ENCODE results near the gene LMO3.
"Not testable (repeated sequence)": the region's sequence is repeated elsewhere in the genome, so short reads cannot be mapped to it uniquely, and the experiment has no call there.

The LMO3 gene

DNA sequence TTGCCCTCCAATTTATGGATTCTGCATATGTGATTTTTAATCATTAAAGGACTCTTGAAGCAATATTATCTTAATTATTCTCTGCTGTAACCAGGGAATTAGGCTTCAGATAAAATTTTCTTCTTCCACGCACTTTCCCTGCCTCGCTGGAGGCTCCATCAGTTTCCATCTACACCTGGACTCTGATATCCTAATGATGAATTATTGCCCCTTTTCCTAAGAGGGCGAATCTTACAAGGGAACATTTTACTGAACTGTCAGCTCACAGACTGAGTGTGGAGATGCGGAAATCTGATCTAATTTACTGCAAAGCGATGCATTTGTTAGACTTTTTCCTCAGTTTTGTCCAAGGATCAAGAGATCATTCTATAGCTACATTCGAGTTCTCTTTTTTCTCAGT, 43.0 kb downstream of the LMO3 start:
- H3K4me1 Mint-ChIP-seq: no peaks in the 10 kb centered on the region
- no peak for ATAC-seq (replicated peaks; ENCODE audit: extremely low read depth, poor library complexity, severe bottlenecking)
- H3K27ac Mint-ChIP-seq (ENCODE audit: low read depth): no peak overlapping the region
- no peaks in the 10 kb centered on the region for H3K36me3 Mint-ChIP-seq (ENCODE audit: insufficient read depth)
- no peak overlapping the region for H3K4me3 Mint-ChIP-seq
- no peak for DNase-seq (ENCODE audit: low spot score in 2 of 2)
- H3K9me3 Mint-ChIP-seq: peaks cover 12% of the 10 kb centered on the region
- H3K27me3 Mint-ChIP-seq: no peaks in the 10 kb centered on the region

DNA sequence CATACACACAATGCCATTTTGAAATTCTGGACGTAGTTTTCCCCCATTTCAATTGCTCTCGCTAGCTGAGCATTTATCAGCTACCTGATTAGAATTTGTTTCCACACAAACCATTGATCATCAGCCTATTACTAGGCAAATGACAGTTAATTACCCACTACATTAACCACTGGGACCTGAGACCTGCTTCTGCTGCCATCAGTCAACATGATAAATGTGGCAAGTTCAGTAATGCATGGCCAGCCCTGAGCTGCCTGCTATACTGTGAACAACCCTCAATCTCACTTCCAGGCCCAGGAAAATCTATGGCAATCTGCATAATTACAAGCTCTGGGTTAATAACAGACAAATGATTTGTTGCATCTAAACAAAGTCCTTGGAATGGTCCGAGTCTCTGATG, 43.5 kb downstream of the LMO3 start:
- DNase-seq (ENCODE audit: low spot score in 2 of 2) (no peak), ATAC-seq (replicated peaks; ENCODE audit: extremely low read depth, poor library complexity, severe bottlenecking) (no peak)
- Mint-ChIP-seq H3K27ac (ENCODE audit: low read depth) (no peak overlapping the region), H3K9me3 (peaks cover 11% of the 10 kb centered on the region), H3K36me3 (ENCODE audit: insufficient read depth) (no peaks in the 10 kb centered on the region), H3K4me1 (no peaks in the 10 kb centered on the region), H3K4me3 (no peak overlapping the region), H3K27me3 (no peaks in the 10 kb centered on the region)

DNA sequence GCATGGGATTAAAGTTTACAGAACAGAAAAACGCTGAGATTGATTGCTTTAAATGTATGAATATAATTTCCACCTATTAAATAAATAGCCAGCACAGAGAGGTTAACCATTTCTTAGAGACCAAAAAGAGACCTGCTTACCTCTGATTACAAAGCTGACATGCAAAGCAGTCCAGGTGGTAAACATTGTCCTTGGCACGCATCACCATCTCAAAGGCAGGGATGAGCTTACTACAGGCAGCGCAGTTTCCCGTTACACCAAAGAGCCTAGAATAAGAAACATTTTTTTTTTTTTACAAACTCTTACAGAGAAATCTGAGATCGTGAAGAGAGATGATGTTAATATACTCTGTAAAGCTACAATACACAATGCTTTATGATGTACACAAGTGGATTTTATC, 45.7 kb downstream of the LMO3 start:
- ATAC-seq (replicated peaks; ENCODE audit: extremely low read depth, poor library complexity, severe bottlenecking): no peak
- no peak overlapping the region for H3K4me3 Mint-ChIP-seq
- H3K36me3 Mint-ChIP-seq (ENCODE audit: insufficient read depth): no peaks in the 10 kb centered on the region

DNA sequence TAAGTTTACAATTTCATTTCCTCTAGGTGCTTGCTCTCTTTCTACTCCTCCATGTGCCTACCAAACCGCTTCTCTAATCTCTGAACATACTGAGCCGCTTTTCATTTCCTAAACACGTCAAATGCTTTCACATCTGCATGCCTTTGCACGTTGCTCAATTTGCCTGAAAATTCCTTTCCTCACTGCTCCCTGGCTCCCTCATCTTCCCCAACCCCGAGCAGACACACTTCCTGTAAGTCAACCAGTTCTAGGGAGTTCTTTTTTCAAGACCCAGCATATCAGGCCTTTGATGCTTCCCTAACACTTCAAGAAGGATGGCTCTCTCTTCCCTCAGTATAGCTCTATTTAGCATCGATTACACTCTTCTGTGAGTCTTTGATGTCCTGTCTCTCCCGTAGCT, 50.3 kb downstream of the LMO3 start:
- Mint-ChIP-seq H3K36me3 (ENCODE audit: insufficient read depth) (no peaks in the 10 kb centered on the region), H3K27ac (ENCODE audit: low read depth) (no peak overlapping the region)
- no peak for ATAC-seq (replicated peaks; ENCODE audit: extremely low read depth, poor library complexity, severe bottlenecking)

More for the DNA sequence above, 45.7 kb downstream of the LMO3 start:
- H3K27ac Mint-ChIP-seq (ENCODE audit: low read depth): no peak overlapping the region
- no peak for DNase-seq (ENCODE audit: low spot score in 2 of 2)
- H3K9me3 Mint-ChIP-seq: peaks cover 7% of the 10 kb centered on the region
- H3K27me3 Mint-ChIP-seq: no peaks in the 10 kb centered on the region
- no peaks in the 10 kb centered on the region for H3K4me1 Mint-ChIP-seq

DNA sequence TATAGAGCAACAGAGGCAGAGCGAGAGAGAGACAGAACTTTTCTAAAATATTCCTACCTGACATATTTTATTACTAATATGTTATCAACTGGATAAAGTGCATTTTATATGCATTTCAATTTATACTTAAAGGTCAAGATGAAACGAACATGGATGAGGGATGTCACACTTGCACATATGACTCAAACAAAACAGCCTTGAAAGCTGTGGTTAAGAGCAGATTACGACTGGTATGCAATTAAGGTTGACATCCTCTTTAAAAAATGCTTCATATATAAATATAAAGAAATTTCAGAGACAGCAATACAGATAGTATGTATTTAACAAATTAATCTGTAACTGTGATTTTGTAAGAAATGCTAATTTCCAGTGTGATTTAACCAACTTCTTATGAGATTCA, 52.5 kb downstream of the LMO3 start:
- peaks cover 11% of the 10 kb centered on the region for H3K9me3 Mint-ChIP-seq
- no peaks in the 10 kb centered on the region for H3K4me1 Mint-ChIP-seq
- H3K36me3 Mint-ChIP-seq (ENCODE audit: insufficient read depth): no peaks in the 10 kb centered on the region
- no peak overlapping the region for H3K4me3 Mint-ChIP-seq
- DNase-seq (ENCODE audit: low spot score in 2 of 2): no peak
- no peaks in the 10 kb centered on the region for H3K27me3 Mint-ChIP-seq
- H3K27ac Mint-ChIP-seq (ENCODE audit: low read depth): no peak overlapping the region
- ATAC-seq (replicated peaks; ENCODE audit: extremely low read depth, poor library complexity, severe bottlenecking): no peak

More for the DNA sequence above, 50.3 kb downstream of the LMO3 start:
- Mint-ChIP-seq H3K4me3 (no peak overlapping the region), H3K9me3 (peaks cover 7% of the 10 kb centered on the region), H3K4me1 (no peaks in the 10 kb centered on the region), H3K27me3 (no peaks in the 10 kb centered on the region)
- no peak for DNase-seq (ENCODE audit: low spot score in 2 of 2)

DNA sequence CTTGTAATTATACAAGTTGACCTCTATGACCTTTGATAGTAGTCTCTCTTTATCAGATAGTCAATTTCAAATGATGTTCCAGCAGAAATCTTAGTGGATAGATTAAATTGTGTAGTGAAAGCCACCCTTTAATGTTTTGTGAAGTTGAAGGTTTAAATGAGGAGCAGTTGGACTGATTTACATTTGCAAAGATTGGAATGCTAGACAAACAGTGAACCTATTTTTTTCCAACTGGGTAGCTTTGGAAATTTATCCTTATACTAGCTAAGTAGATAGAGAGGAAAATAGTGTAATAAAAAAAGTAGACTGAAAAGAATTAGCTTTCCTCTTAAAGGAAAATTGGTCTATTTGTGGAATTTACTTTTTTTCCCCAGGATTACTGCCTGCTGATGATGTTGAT, 53.7 kb downstream of the LMO3 start:
- no peaks in the 10 kb centered on the region for H3K4me1 Mint-ChIP-seq
- no peaks in the 10 kb centered on the region for H3K27me3 Mint-ChIP-seq
- DNase-seq (ENCODE audit: low spot score in 2 of 2) (no peak), ATAC-seq (replicated peaks; ENCODE audit: extremely low read depth, poor library complexity, severe bottlenecking) (no peak)
- H3K9me3 Mint-ChIP-seq: peaks cover 11% of the 10 kb centered on the region
- no peak overlapping the region for H3K4me3 Mint-ChIP-seq
- no peaks in the 10 kb centered on the region for H3K36me3 Mint-ChIP-seq (ENCODE audit: insufficient read depth)
- H3K27ac Mint-ChIP-seq (ENCODE audit: low read depth): no peak overlapping the region

DNA sequence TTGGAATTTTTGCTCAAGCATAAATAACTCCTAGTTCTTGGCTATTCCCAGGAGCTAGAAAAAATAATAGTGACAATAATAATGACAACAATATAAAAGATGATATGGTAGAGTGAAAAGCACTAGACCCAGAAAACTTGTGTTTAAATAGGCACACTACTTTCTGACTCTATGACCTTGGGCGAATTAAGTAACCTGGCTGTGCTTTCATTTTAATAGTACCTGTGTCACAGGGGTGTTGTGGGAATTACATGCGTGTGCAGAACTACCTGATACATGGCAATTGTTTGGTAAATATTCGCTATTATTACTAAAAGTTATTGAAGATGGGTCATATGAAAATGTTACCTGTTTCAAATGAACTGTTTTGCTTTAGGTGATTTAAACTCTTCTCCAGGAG, 60.1 kb downstream of the LMO3 start:
- DNase-seq (ENCODE audit: low spot score in 2 of 2): no peak
- Mint-ChIP-seq H3K4me1 (no peaks in the 10 kb centered on the region), H3K27me3 (no peaks in the 10 kb centered on the region), H3K4me3 (no peak overlapping the region), H3K9me3 (peaks cover 4% of the 10 kb centered on the region), H3K27ac (ENCODE audit: low read depth) (no peak overlapping the region), H3K36me3 (ENCODE audit: insufficient read depth) (no peaks in the 10 kb centered on the region)
- ATAC-seq (replicated peaks; ENCODE audit: extremely low read depth, poor library complexity, severe bottlenecking): no peak

DNA sequence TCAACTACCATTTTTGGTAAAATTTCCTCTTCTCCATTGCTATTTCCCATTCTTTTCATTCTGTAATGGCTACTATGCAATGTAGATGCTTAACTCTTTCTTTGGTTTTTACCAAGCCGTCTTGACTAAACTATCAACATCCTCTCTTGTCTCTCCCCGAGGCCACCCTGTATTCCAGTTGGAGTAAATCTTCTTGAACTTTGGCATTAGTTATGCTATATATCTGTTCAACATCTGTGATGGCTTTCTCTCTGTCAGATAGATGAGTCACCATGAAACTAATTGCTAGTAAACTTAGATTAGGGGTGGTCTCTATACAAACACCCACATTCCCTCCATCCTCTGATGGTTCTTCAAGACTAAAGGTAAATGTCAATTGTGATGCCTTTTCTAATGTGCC, 63.4 kb downstream of the LMO3 start:
- Mint-ChIP-seq H3K4me1 (no peaks in the 10 kb centered on the region), H3K4me3 (no peak overlapping the region), H3K27ac (ENCODE audit: low read depth) (no peak overlapping the region), H3K9me3 (peaks cover 16% of the 10 kb centered on the region), H3K27me3 (no peaks in the 10 kb centered on the region), H3K36me3 (ENCODE audit: insufficient read depth) (peaks cover 3% of the 10 kb centered on the region)
- no peak for ATAC-seq (replicated peaks; ENCODE audit: extremely low read depth, poor library complexity, severe bottlenecking)
- DNase-seq (ENCODE audit: low spot score in 2 of 2): no peak

DNA sequence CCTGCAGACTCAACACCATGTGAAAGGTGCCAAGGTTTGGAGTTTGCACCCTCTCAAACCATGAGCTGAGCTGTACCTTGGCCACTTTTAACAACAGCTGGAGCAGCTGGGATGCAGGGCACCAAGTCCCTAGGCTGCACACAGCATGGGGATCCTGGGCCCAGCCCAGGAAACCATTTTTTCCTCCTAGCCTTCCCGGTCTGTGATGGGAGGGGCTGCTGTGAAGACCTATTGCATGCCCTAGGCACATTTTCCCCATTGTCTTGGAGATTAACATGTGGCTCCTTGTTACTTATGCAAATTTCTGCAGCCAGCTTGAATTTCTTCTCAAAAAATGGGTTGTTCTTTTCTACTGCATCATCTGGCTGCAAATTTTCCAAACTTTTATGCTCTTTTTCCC, 68.3 kb downstream of the LMO3 start:
- not testable (repeated sequence) for H3K27ac Mint-ChIP-seq (ENCODE audit: low read depth); DNase-seq (ENCODE audit: low spot score in 2 of 2)

DNA sequence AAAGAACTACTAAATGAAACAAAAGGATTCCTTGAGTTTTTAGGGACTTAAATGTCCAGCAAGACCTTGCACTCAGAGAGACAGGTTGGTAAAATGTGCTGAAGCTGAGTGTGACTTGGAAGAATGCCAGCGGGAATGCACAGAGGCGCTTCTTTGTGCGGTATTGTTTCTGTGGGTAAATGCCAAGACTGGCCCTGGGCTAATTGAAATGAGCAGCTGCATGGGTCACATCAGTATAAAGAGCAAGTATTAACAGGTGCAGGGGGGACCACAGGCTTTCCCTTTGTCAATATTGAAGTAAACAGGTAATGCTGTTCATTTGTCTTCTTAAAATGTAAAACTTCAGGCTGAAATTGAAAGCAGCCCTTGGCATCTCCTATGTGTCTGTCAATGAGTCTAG, 74.3 kb downstream of the LMO3 start:
- H3K9me3 Mint-ChIP-seq: peaks cover 11% of the 10 kb centered on the region
- H3K4me3 Mint-ChIP-seq: no peak overlapping the region
- no peak for ATAC-seq (replicated peaks; ENCODE audit: extremely low read depth, poor library complexity, severe bottlenecking)
- H3K4me1 Mint-ChIP-seq: no peaks in the 10 kb centered on the region
- no peaks in the 10 kb centered on the region for H3K36me3 Mint-ChIP-seq (ENCODE audit: insufficient read depth)
- H3K27ac Mint-ChIP-seq (ENCODE audit: low read depth): no peak overlapping the region
- no peak for DNase-seq (ENCODE audit: low spot score in 2 of 2)
- no peaks in the 10 kb centered on the region for H3K27me3 Mint-ChIP-seq

More for the DNA sequence above, 68.3 kb downstream of the LMO3 start:
- not testable (repeated sequence) for H3K4me1 Mint-ChIP-seq; H3K27me3 Mint-ChIP-seq; H3K36me3 Mint-ChIP-seq (ENCODE audit: insufficient read depth); ATAC-seq (replicated peaks; ENCODE audit: extremely low read depth, poor library complexity, severe bottlenecking); H3K4me3 Mint-ChIP-seq
- H3K9me3 Mint-ChIP-seq: peaks cover 27% of the 10 kb centered on the region

DNA sequence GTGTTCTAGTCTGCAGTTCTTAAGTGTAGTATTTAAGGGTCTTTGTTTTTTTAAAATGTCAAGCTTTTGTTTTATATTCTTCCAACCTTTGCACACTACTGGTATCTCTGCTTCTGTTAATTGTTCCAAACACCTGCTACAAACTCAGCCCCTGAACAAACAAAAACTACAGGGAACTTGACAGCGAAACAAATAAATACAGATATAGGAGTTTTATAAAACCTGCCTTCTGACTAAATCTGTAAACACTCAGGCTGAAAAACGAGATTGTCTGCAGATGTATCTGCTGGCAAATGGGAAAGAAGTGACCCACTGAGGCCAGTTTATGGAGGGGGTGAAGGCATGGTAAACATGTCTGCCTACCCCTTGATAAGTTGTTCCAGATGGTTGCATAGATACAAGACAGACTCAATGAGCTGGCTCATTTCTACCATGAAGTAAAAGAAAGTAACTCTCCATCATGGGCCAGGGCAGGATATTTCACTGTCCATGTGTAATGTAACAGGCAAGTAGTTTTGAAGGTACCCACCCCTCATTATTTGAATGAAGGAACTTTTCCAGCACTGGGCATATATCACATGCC, 75.6 kb downstream of the LMO3 start:
- Mint-ChIP-seq H3K27ac (ENCODE audit: low read depth) (no peak overlapping the region), H3K27me3 (no peaks in the 10 kb centered on the region), H3K36me3 (ENCODE audit: insufficient read depth) (no peaks in the 10 kb centered on the region), H3K4me3 (no peak overlapping the region), H3K4me1 (no peaks in the 10 kb centered on the region), H3K9me3 (peaks cover 6% of the 10 kb centered on the region)
- DNase-seq (ENCODE audit: low spot score in 2 of 2) (no peak), ATAC-seq (replicated peaks; ENCODE audit: extremely low read depth, poor library complexity, severe bottlenecking) (no peak)

DNA sequence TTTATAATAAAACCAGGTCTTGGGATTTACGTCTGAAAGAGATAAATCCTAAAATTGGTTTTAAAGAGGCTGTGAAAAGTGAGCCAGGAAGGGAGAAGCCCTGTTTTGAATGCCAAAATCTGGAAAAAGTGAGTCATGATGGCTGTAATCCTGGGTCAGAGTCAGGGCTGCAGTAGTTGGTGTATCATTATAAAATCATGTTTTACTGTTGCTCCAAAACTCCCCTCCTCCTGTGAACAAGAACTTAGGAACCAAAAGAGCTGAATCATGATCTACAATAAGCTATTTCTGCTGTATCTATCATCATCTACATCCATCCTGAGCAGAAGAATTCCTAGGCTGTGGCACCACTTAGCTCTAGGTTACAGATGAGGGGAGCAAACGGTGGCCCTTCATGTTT, 79.3 kb downstream of the LMO3 start:
- H3K36me3 Mint-ChIP-seq (ENCODE audit: insufficient read depth): no peaks in the 10 kb centered on the region
- no peak overlapping the region for H3K4me3 Mint-ChIP-seq
- no peak for ATAC-seq (replicated peaks; ENCODE audit: extremely low read depth, poor library complexity, severe bottlenecking)
- peaks cover 10% of the 10 kb centered on the region for H3K9me3 Mint-ChIP-seq
- no peak overlapping the region for H3K27ac Mint-ChIP-seq (ENCODE audit: low read depth)
- DNase-seq (ENCODE audit: low spot score in 2 of 2): no peak
- H3K4me1 Mint-ChIP-seq: no peaks in the 10 kb centered on the region
- no peaks in the 10 kb centered on the region for H3K27me3 Mint-ChIP-seq

DNA sequence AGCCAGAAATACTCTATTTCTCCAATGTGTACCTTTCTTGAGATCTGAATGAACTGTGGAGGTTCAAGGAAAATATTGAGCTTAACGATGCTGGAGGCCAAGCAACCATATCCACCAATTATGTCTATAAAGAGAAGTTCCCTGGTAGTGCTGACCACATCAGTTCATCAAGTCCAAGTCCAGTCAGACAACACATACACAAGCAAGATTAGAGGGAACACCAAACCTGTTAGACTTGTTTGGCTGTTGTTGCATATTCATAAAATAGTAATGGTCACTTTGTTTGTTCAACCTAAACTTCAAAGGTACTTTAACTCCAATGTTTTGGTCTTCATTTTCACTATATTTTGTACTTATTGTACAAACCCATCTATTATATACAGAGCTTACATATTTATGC, 81.6 kb downstream of the LMO3 start:
- H3K36me3 Mint-ChIP-seq (ENCODE audit: insufficient read depth): no peaks in the 10 kb centered on the region
- ATAC-seq (replicated peaks; ENCODE audit: extremely low read depth, poor library complexity, severe bottlenecking): no peak

DNA sequence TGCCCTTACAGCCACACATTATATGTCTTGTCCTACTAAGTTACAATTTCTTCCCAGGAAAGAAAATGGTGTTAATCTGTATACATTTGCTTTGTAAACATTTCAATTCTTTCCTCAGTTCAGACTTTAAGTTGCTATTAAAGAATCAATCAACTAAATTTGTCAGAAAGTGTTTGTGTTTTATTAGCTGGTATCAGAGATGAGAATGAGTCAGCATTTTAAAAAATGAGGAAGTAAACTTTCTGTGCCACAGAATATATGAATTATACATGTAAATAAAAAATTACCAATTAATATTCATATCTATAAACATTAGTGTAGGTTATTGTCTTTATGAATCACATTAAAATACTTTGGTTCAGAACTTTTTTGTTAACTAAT, 82.0 kb downstream of the LMO3 start:
- Mint-ChIP-seq H3K4me1 (no peaks in the 10 kb centered on the region), H3K27me3 (no peaks in the 10 kb centered on the region), H3K4me3 (no peak overlapping the region), H3K36me3 (ENCODE audit: insufficient read depth) (no peaks in the 10 kb centered on the region), H3K9me3 (peaks cover 15% of the 10 kb centered on the region), H3K27ac (ENCODE audit: low read depth) (no peak overlapping the region)
- no peak for ATAC-seq (replicated peaks; ENCODE audit: extremely low read depth, poor library complexity, severe bottlenecking)
- DNase-seq (ENCODE audit: low spot score in 2 of 2): no peak

More for the DNA sequence above, 81.6 kb downstream of the LMO3 start:
- H3K4me3 Mint-ChIP-seq: no peak overlapping the region
- no peaks in the 10 kb centered on the region for H3K27me3 Mint-ChIP-seq
- peaks cover 14% of the 10 kb centered on the region for H3K9me3 Mint-ChIP-seq
- DNase-seq (ENCODE audit: low spot score in 2 of 2): no peak
- no peak overlapping the region for H3K27ac Mint-ChIP-seq (ENCODE audit: low read depth)
- H3K4me1 Mint-ChIP-seq: no peaks in the 10 kb centered on the region
